ENCODE data around the gene ARPC2. TPM values are rescaled to one million over a fixed set of nuclear protein-coding genes. Genes with fewer than 3 reads are reported as not detected.

Gene ARPC2
- total and polyA plus RNA-seq, 2 of the 13 experiments (the other 11 are each of a cell fraction or from before 2014, with no cell fraction given): 168 to 303 TPM

- TF ChIP-seq SP4 (CRISPR knock-in tag; IDR thresholded peaks at IDR 0.05) (no peak), ZNF558 (CRISPR knock-in tag; IDR thresholded peaks at IDR 0.05; ENCODE audit: borderline replicate concordance) (no peak), TAF15 (IDR thresholded peaks at IDR 0.05; ENCODE audit: low read depth, low read length, poor library complexity, severe bottlenecking) (no peak), ZNF546 (CRISPR knock-in tag; conservative IDR thresholded peaks at IDR 0.05) (no peak), TAF1 (CRISPR knock-in tag; IDR thresholded peaks at IDR 0.05) (no peak), ETV5 (CRISPR knock-in tag; IDR thresholded peaks at IDR 0.05; ENCODE audit: borderline replicate concordance) (no peak), EZH2 (conservative IDR thresholded peaks at IDR 0.05; ENCODE audit: low read depth, low read length) (no peak), ZMAT5 (CRISPR knock-in tag; IDR thresholded peaks at IDR 0.05; ENCODE audit: borderline replicate concordance, low read depth) (no peak), ZNF276 (CRISPR knock-in tag; IDR thresholded peaks at IDR 0.05; ENCODE audit: low read depth) (peak; percentile 98), AKAP8 (CRISPR knock-in tag; IDR thresholded peaks at IDR 0.05) (no peak), SUZ12 (IDR thresholded peaks at IDR 0.05; ENCODE audit: low read depth, low read length) (no peak), SAP130 (CRISPR knock-in tag; IDR thresholded peaks at IDR 0.05; ENCODE audit: low read depth) (peak; percentile 17; the same call in 1 of the 2 replicates), ZNF776 (CRISPR knock-in tag; IDR thresholded peaks at IDR 0.05) (no peak), ZNF891 (CRISPR knock-in tag; IDR thresholded peaks at IDR 0.05) (no peak), SOX13 (IDR thresholded peaks at IDR 0.05) (no peak), SOX13 (CRISPR knock-in tag; conservative IDR thresholded peaks at IDR 0.05 in 1 of 2, IDR thresholded peaks at IDR 0.05 in 1 of 2) (0 out of 4 replicates have a peak, but pooled peaks of 1 of the 2 experiments have one; percentile 55), HOXA3 (CRISPR knock-in tag; IDR thresholded peaks at IDR 0.05) (0 out of 2 replicates have a peak, but pooled peaks have one; percentile 23), SP5 (CRISPR knock-in tag; IDR thresholded peaks at IDR 0.05; ENCODE audit: borderline replicate concordance, low read depth) (peak; percentile 60; the same call in 1 of the 2 replicates), TCF7 (IDR thresholded peaks at IDR 0.05; ENCODE audit: low read depth) (no peak), SP1 (IDR thresholded peaks at IDR 0.05) (no peak), SP1 (CRISPR knock-in tag; IDR thresholded peaks at IDR 0.05) (peak; percentile 73), NFKB2 (CRISPR knock-in tag; IDR thresholded peaks at IDR 0.05; ENCODE audit: borderline replicate concordance) (no peak), ARHGAP35 (CRISPR knock-in tag; IDR thresholded peaks at IDR 0.05; ENCODE audit: borderline replicate concordance) (no peak)
- TF ChIP-seq, protein P1, sequence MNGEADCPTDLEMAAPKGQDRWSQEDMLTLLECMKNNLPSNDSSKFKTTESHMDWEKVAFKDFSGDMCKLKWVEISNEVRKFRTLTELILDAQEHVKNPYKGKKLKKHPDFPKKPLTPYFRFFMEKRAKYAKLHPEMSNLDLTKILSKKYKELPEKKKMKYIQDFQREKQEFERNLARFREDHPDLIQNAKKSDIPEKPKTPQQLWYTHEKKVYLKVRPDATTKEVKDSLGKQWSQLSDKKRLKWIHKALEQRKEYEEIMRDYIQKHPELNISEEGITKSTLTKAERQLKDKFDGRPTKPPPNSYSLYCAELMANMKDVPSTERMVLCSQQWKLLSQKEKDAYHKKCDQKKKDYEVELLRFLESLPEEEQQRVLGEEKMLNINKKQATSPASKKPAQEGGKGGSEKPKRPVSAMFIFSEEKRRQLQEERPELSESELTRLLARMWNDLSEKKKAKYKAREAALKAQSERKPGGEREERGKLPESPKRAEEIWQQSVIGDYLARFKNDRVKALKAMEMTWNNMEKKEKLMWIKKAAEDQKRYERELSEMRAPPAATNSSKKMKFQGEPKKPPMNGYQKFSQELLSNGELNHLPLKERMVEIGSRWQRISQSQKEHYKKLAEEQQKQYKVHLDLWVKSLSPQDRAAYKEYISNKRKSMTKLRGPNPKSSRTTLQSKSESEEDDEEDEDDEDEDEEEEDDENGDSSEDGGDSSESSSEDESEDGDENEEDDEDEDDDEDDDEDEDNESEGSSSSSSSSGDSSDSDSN (CRISPR knock-in tag; IDR thresholded peaks at IDR 0.05): no peak
These were observed 13.9 kb downstream of the ARPC2 start (continued) for GRCh38 chr2:218230882-218231281.
